Trophoblast cell (in vitro differentiated cells and primary cell): ENCODE data around the gene EPHB1.

Experiments
- DNase-seq, 2 donors: peaks; one replicate each; pipeline ENCODE4 v3.0.0-alpha.2; 2016
- H2AFZ ChIP-seq: 2 replicates; pipeline ENCODE4 v1.6.1; 2013; ENCODE audit warnings: low read length, moderate library complexity, mild to moderate bottlenecking; ENCODE audit not compliant: insufficient read depth, poor library complexity
- H2AK5ac ChIP-seq: 2 replicates; pipeline ENCODE4 v1.6.1; 2013; ENCODE audit warnings: mild to moderate bottlenecking, low read length
- H2BK120ac ChIP-seq: 2 replicates; pipeline ENCODE4 v1.6.1; 2013; ENCODE audit warnings: low read length, mild to moderate bottlenecking, moderate library complexity; ENCODE audit not compliant: insufficient read depth, poor library complexity
- H2BK12ac ChIP-seq: 2 replicates; pipeline ENCODE4 v1.6.1; 2013; ENCODE audit warnings: mild to moderate bottlenecking, low read length, moderate library complexity
- H2BK5ac ChIP-seq: 2 replicates; pipeline ENCODE4 v1.6.1; 2013; ENCODE audit warnings: low read length, low read depth, moderate library complexity, mild to moderate bottlenecking; ENCODE audit not compliant: poor library complexity
- H3K14ac ChIP-seq: 2 replicates; pipeline ENCODE4 v1.6.1; 2013; ENCODE audit warnings: mild to moderate bottlenecking, low read length
- H3K18ac ChIP-seq: 2 replicates; pipeline ENCODE4 v1.6.1; 2013; ENCODE audit warnings: mild to moderate bottlenecking, low read length
- H3K23ac ChIP-seq: 2 replicates; pipeline ENCODE4 v1.6.1; 2013; ENCODE audit warnings: low read length
- H3K27ac ChIP-seq: 2 replicates; pipeline ENCODE4 v1.5.1; 2013; ENCODE audit warnings: low read depth, mild to moderate bottlenecking, inconsistent platforms, low read length, moderate library complexity
- H3K27me3 ChIP-seq: 2 replicates; pipeline ENCODE4 v1.6.1; 2013; ENCODE audit warnings: inconsistent platforms, mild to moderate bottlenecking, low read length, moderate library complexity; ENCODE audit not compliant: insufficient read depth
- H3K36me3 ChIP-seq, 2 experiments: 1 replicate in 1 of 2; 2 replicates in 1 of 2; pipeline ENCODE4 v1.6.1; 2013; ENCODE audit warnings: low read length in 2 of 2, mild to moderate bottlenecking in 2 of 2, moderate library complexity in 1 of 2; ENCODE audit not compliant: insufficient read depth in 2 of 2, control insufficient read depth in 1 of 2
- H3K4ac ChIP-seq: 2 replicates; pipeline ENCODE4 v1.6.1; 2013; ENCODE audit warnings: low read depth, mild to moderate bottlenecking, low read length, moderate library complexity
- H3K4me1 ChIP-seq, 2 experiments: 1 replicate in 1 of 2; 2 replicates in 1 of 2; pipeline ENCODE4 v1.6.1; 2013; ENCODE audit warnings: low read length in 2 of 2, mild to moderate bottlenecking in 2 of 2, moderate library complexity in 1 of 2; ENCODE audit not compliant: insufficient read depth in 2 of 2, control insufficient read depth in 1 of 2
- H3K4me2 ChIP-seq: 2 replicates; pipeline ENCODE4 v1.6.1; 2013; ENCODE audit warnings: inconsistent platforms, mild to moderate bottlenecking, low read length, moderate library complexity
- H3K4me3 ChIP-seq: 2 replicates; pipeline ENCODE4 v1.5.1; 2013; ENCODE audit warnings: mild to moderate bottlenecking, low read depth, low read length, inconsistent platforms
- H3K79me1 ChIP-seq: one replicate; pipeline ENCODE4 v1.6.1; 2013; ENCODE audit warnings: low read length
- H3K79me2 ChIP-seq: 2 replicates; pipeline ENCODE4 v1.6.1; 2013; ENCODE audit warnings: low read length, mild to moderate bottlenecking; ENCODE audit not compliant: control insufficient read depth, insufficient read depth, poor library complexity
- H3K9ac ChIP-seq: 2 replicates; pipeline ENCODE4 v1.6.1; 2013; ENCODE audit warnings: mild to moderate bottlenecking, low read length
- H3K9me3 ChIP-seq: 2 replicates; pipeline ENCODE4 v1.6.1; 2013; ENCODE audit warnings: low read depth, mild to moderate bottlenecking, control low read depth, inconsistent platforms, low read length; ENCODE audit not compliant: insufficient read depth
- H4K12ac ChIP-seq: 2 replicates; pipeline ENCODE4 v1.6.1; 2013; ENCODE audit warnings: low read depth, mild to moderate bottlenecking, low read length, moderate library complexity
- H4K8ac ChIP-seq: 2 replicates; pipeline ENCODE4 v1.6.1; 2013; ENCODE audit warnings: low read depth, mild to moderate bottlenecking, low read length, moderate library complexity
- H4K91ac ChIP-seq: one replicate; pipeline ENCODE4 v1.6.1; 2013; ENCODE audit warnings: low read depth, mild to moderate bottlenecking, low read length, moderate library complexity
- WGBS: extraction: QIAGEN DNeasy Blood & Tissue Kit; methylation state at CpG from one replicate; pipeline ENCODE4 v1.1.7; 2013; ENCODE audit warnings: missing lambda C conversion rate; ENCODE audit not compliant: insufficient read length, insufficient coverage; ENCODE audit errors: extremely low coverage; 5-methylcytosine and 5-hydroxymethylcytosine counted together

The EPHB1 gene

GRCh38 chr3:135147657-135148056 lies 352.6 kb downstream of the EPHB1 start:
- Histone ChIP-seq H3K4me1 (no peaks in the 10 kb centered on the region), H3K27me3 (no peaks in the 10 kb centered on the region), H3K4me3 (no peak overlapping the region), H2AK5ac (no peak overlapping the region), H3K36me3 (no peaks in the 10 kb centered on the region), H3K79me1 (no peaks in the 10 kb centered on the region), H2BK12ac (no peak overlapping the region), H3K14ac (no peak overlapping the region), H4K12ac (no peak overlapping the region), H4K91ac (no peak overlapping the region), H2BK5ac (no peak overlapping the region), H3K4ac (no peak overlapping the region), H3K9me3 (peaks cover 2% of the 10 kb centered on the region), H4K8ac (no peak overlapping the region), H2BK120ac (no peak overlapping the region), H3K4me2 (no peak overlapping the region), H3K79me2 (no peaks in the 10 kb centered on the region), H3K23ac (no peak overlapping the region), H3K27ac (no peak overlapping the region), H3K9ac (no peak overlapping the region), H3K18ac (no peak overlapping the region), H2AFZ (no peak overlapping the region)
- WGBS = no CpG with 5 or more reads among the region's 3 CpGs
- DNase-seq = no peak

GRCh38 chr3:135148398-135149020 lies 353.4 kb downstream of the EPHB1 start:
- H3K79me2 ChIP-seq = no peaks in the 10 kb centered on the region
- no peaks in the 10 kb centered on the region for H3K9me3 ChIP-seq
- no CpG with 5 or more reads among the region's 4 CpGs for WGBS
- DNase-seq = no peak
- no peaks in the 10 kb centered on the region for H3K79me1 ChIP-seq
- H2AFZ ChIP-seq = no peak overlapping the region
- no peak overlapping the region for H3K18ac ChIP-seq
- H4K91ac ChIP-seq = no peak overlapping the region
- no peak overlapping the region for H2BK12ac ChIP-seq
- H3K27ac ChIP-seq = no peak overlapping the region
- H3K36me3 ChIP-seq = no peaks in the 10 kb centered on the region
- H3K4me3 ChIP-seq = no peak overlapping the region
- H4K8ac ChIP-seq = no peak overlapping the region
- H3K4me1 ChIP-seq = no peaks in the 10 kb centered on the region
- H3K23ac ChIP-seq = no peak overlapping the region
- no peaks in the 10 kb centered on the region for H3K27me3 ChIP-seq
- no peak overlapping the region for H3K9ac ChIP-seq
- no peak overlapping the region for H3K4me2 ChIP-seq
- no peak overlapping the region for H2BK5ac ChIP-seq
- no peak overlapping the region for H2BK120ac ChIP-seq
- no peak overlapping the region for H4K12ac ChIP-seq
- no peak overlapping the region for H3K14ac ChIP-seq
- H3K4ac ChIP-seq = no peak overlapping the region
- H2AK5ac ChIP-seq = no peak overlapping the region

- Histone ChIP-seq H3K4me2 (no peak overlapping the region), H4K91ac (no peak overlapping the region)
These were observed 354.9 kb downstream of the EPHB1 start for GRCh38 chr3:135149707-135150681.

GRCh38 chr3:135154186-135154585 lies 359.1 kb downstream of the EPHB1 start:
- H3K4ac ChIP-seq = no peak overlapping the region
- H3K9me3 ChIP-seq = no peaks in the 10 kb centered on the region
- no peak overlapping the region for H3K18ac ChIP-seq
- no peak overlapping the region for H3K23ac ChIP-seq
- no peak overlapping the region for H3K9ac ChIP-seq
- H4K12ac ChIP-seq = no peak overlapping the region
- H2BK5ac ChIP-seq = no peak overlapping the region
- H3K27ac ChIP-seq = no peak overlapping the region
- no peaks in the 10 kb centered on the region for H3K4me1 ChIP-seq
- no peak overlapping the region for H3K14ac ChIP-seq
- no peak overlapping the region for H4K91ac ChIP-seq
- no peaks in the 10 kb centered on the region for H3K79me1 ChIP-seq
- no peak overlapping the region for H4K8ac ChIP-seq
- no peaks in the 10 kb centered on the region for H3K79me2 ChIP-seq
- H2AFZ ChIP-seq = no peak overlapping the region
- no peaks in the 10 kb centered on the region for H3K36me3 ChIP-seq
- no peak overlapping the region for H3K4me2 ChIP-seq
- no CpG with 5 or more reads among the region's 2 CpGs for WGBS
- no peak for DNase-seq
- H2AK5ac ChIP-seq = no peak overlapping the region
- H3K27me3 ChIP-seq = no peaks in the 10 kb centered on the region
- no peak overlapping the region for H2BK12ac ChIP-seq
- no peak overlapping the region for H3K4me3 ChIP-seq
- H2BK120ac ChIP-seq = no peak overlapping the region

More at GRCh38 chr3:135149707-135150681, 354.9 kb downstream of the EPHB1 start:
- Histone ChIP-seq H3K4me3 (no peak overlapping the region), H3K36me3 (no peaks in the 10 kb centered on the region), H2BK12ac (no peak overlapping the region), H3K27ac (no peak overlapping the region), H2AFZ (no peak overlapping the region), H2BK120ac (no peak overlapping the region), H3K79me1 (no peaks in the 10 kb centered on the region), H3K14ac (no peak overlapping the region), H4K8ac (no peak overlapping the region), H3K27me3 (no peaks in the 10 kb centered on the region), H3K4me1 (no peaks in the 10 kb centered on the region), H2BK5ac (no peak overlapping the region), H4K12ac (no peak overlapping the region), H3K9ac (no peak overlapping the region), H3K18ac (no peak overlapping the region), H3K23ac (no peak overlapping the region), H3K9me3 (no peaks in the 10 kb centered on the region), H2AK5ac (no peak overlapping the region), H3K79me2 (no peaks in the 10 kb centered on the region), H3K4ac (no peak overlapping the region)
- WGBS = no CpG with 5 or more reads among the region's 12 CpGs
- no peak for DNase-seq
